A673 (cell line): ENCODE measurements around the gene NEDD4L. TPM values are rescaled to one million over a fixed set of nuclear protein-coding genes. Genes with fewer than 3 reads are reported as not detected.
"Not testable (repeated sequence)": the region's sequence is repeated elsewhere in the genome, so short reads cannot be mapped to it uniquely, and the experiment has no call there.

Source experiments
- BruUV-seq: library from RNA; stranded (reverse); fragments of 400-500 nt; replicated peaks from 2 replicates; lab custom pipeline; 2021; lab: Mats Ljungman, UMichigan
- CTCF ChIA-PET: fragments of 300-600 bp; sonication (Branson Sonifier 250); formaldehyde crosslinking; loops from one replicate; lab custom pipeline; 2022; ENCODE audit warnings: antibody characterized with exemption; lab: Charles Lee
- POLR2A ChIA-PET: fragments of 300-600 bp; sonication (Branson Sonifier 250); formaldehyde crosslinking; loops from one replicate; lab custom pipeline; 2022; ENCODE audit warnings: antibody characterized with exemption; ENCODE audit not compliant: low non-redundant PET; lab: Charles Lee
- DNase-seq: peaks from one replicate; pipeline ENCODE4 v3.0.0-alpha.2; 2015; ENCODE audit warnings: low spot score
- H3K27ac ChIP-seq: fragments of 200-600 bp; sonication (generic); 2 replicates; pipeline ENCODE4 v1.5.1; 2016; ENCODE audit warnings: mixed run types, low read depth, mild to moderate bottlenecking, mixed read lengths, antibody characterized with exemption, low read length; ENCODE audit not compliant: poor library complexity, severe bottlenecking
- H3K27me3 ChIP-seq: fragments of 200-600 bp; sonication (generic); replicated peaks from 2 replicates; pipeline ENCODE4 v1.6.1; 2017; ENCODE audit warnings: mixed run types, low read depth, mild to moderate bottlenecking, mixed read lengths, antibody characterized with exemption, low read length; ENCODE audit not compliant: insufficient read depth, poor library complexity
- H3K36me3 ChIP-seq: fragments of 200-600 bp; sonication (generic); 2 replicates; pipeline ENCODE4 v1.6.1; 2016; ENCODE audit warnings: mixed run types, mild to moderate bottlenecking, mixed read lengths, antibody characterized with exemption, low read length; ENCODE audit not compliant: insufficient read depth, poor library complexity, severe bottlenecking
- H3K4me1 ChIP-seq: fragments of 200-600 bp; sonication (generic); 2 replicates; pipeline ENCODE4 v1.6.1; 2017; ENCODE audit warnings: mixed run types, mild to moderate bottlenecking, mixed read lengths, antibody characterized with exemption, low read length; ENCODE audit not compliant: insufficient read depth, poor library complexity, severe bottlenecking
- H3K4me3 ChIP-seq: fragments of 200-600 bp; sonication (generic); 2 replicates; pipeline ENCODE4 v1.5.1; 2016; ENCODE audit warnings: low read depth, mixed run types, mild to moderate bottlenecking, mixed read lengths, low read length; ENCODE audit not compliant: poor library complexity, severe bottlenecking
- H3K9me3 ChIP-seq: fragments of 200-600 bp; sonication (generic); 2 replicates; pipeline ENCODE4 v1.6.1; 2016; ENCODE audit warnings: mixed run types, low read depth, mild to moderate bottlenecking, mixed read lengths, antibody characterized with exemption, low read length; ENCODE audit not compliant: poor library complexity, severe bottlenecking
- CTCF ChIP-seq: fragments of 300-800, 200-600 bp; sonication (generic); conservative IDR thresholded peaks from 2 replicates; pipeline ENCODE4 v1.5.1; 2017; ENCODE audit warnings: low read depth, mild to moderate bottlenecking, antibody characterized with exemption, low read length, moderate library complexity, mixed read lengths
- EZH2 ChIP-seq: fragments of 200-600 bp; sonication (generic); IDR thresholded peaks from 2 replicates; pipeline ENCODE4 v1.6.1; 2017; ENCODE audit warnings: borderline replicate concordance, low read depth, mild to moderate bottlenecking, mixed read lengths, antibody characterized with exemption, low read length; ENCODE audit not compliant: poor library complexity, severe bottlenecking
- intact Hi-C: fragments of 100-400 bp; cut with micrococcal nuclease; formaldehyde crosslinking; loops from one replicate; pipeline ENCODE4 v1.10.0; 2022; ENCODE audit not compliant: unreplicated experiment
- total RNA-seq: library from RNA; stranded (reverse); gene quantifications from 2 replicates; pipeline ENCODE4 v1.2.3, GENCODE V29; 2021

NEDD4L gene
- total RNA-seq, 1 experiment from 2014 or later, result 15.3 TPM

GRCh38 chr18:58280191-58280590 is 236.2 kb downstream of the NEDD4L start:
- intact Hi-C loops, result no loop called here
- no TSS peak for BruUV-seq
- H3K4me3 ChIP-seq, result no peak overlapping the region
- no peaks in the 10 kb centered on the region for H3K9me3 ChIP-seq
- ChIA-PET CTCF (no interaction called here), POLR2A (no interaction called here)
- no peak for DNase-seq
- no peak for TF ChIP-seq EZH2
- TF ChIP-seq CTCF, result no peak
- no peak overlapping the region for H3K27ac ChIP-seq
- H3K4me1 ChIP-seq, result no peaks in the 10 kb centered on the region
- no peaks in the 10 kb centered on the region for H3K27me3 ChIP-seq
- H3K36me3 ChIP-seq, result no peaks in the 10 kb centered on the region

GRCh38 chr18:58282872-58283271 is 238.8 kb downstream of the NEDD4L start:
- BruUV-seq, H3K36me3 ChIP-seq, H3K4me3 ChIP-seq, H3K27ac ChIP-seq, DNase-seq, H3K4me1 ChIP-seq, H3K27me3 ChIP-seq, intact Hi-C loops, POLR2A ChIA-PET, H3K9me3 ChIP-seq, CTCF ChIA-PET: not testable (repeated sequence)

DNA sequence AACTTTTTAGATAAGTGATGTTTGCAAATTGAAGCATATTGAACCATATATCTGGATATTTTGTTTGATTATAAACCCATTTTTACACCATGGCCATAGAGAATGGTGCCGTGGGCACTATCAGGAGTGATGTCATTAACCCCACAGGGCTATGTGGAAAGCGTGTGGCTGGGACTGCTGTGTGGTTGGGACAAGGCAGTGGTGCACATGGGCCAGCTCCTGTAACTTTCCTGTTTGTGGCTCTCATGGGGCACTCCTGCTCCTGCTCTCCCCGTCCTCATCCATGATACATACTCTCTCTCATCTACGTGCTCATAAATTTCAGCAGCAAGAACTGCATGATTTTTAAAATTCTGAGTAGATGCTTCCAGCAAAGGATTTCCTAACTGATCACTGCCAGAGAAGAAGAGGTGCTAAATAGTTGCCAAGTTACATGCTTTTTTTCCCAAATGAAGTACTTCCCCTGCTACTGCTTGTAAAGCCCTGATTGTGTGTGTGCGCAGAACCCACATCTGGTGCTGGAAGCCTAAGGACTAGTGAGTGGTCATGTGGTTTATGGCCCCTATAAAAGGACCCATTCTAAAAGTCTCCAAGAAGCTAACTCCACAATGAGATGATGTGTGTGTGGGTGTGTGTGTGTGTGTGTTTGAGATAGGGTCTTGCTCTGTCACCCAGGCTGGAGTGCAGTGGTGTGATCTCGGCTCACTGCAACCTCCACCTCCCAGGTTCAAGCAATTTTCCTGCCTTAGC is 240.8 kb downstream of the NEDD4L start:
- H3K27me3 ChIP-seq, result no peaks in the 10 kb centered on the region
- TF ChIP-seq CTCF (no peak), EZH2 (no peak)
- ChIA-PET POLR2A (no interaction called here), CTCF (no interaction called here)
- no peaks in the 10 kb centered on the region for H3K9me3 ChIP-seq
- no peaks in the 10 kb centered on the region for H3K36me3 ChIP-seq
- H3K4me3 ChIP-seq, result no peak overlapping the region
- no peak overlapping the region for H3K27ac ChIP-seq
- intact Hi-C loops, result no loop called here
- DNase-seq, result no peak
- H3K4me1 ChIP-seq, result peaks cover 16% of the 10 kb centered on the region
- BruUV-seq, result no TSS peak
